WTC11 (cell line): ENCODE results near the gene DDX10. TPM values are rescaled to one million over a fixed set of nuclear protein-coding genes. Genes with fewer than 3 reads are reported as not detected.

Experiments
- ATAC-seq: fragments of 200-7000 bp; cut with Tn5 transposase; 2 replicates; pipeline ENCODE4 v1.10.0; 2021; ENCODE audit warnings: mild to moderate bottlenecking, moderate library complexity
- CTCF ChIA-PET: fragments of 300-600 bp; sonication (Branson Sonifier 250); formaldehyde crosslinking; loops from one replicate; lab custom pipeline; 2021; ENCODE audit warnings: antibody characterized with exemption; lab: Charles Lee
- POLR2A ChIA-PET: fragments of 350-600 bp; sonication (Branson Sonifier 250); formaldehyde crosslinking; loops from one replicate; lab custom pipeline; 2021; ENCODE audit warnings: antibody characterized with exemption; lab: Charles Lee
- DNase-seq: peaks from one replicate; pipeline ENCODE4 v3.0.0; 2021; ENCODE audit warnings: low spot score
- H3K27ac Mint-ChIP-seq: 2 replicates; pipeline ENCODE4 v1.8.0; 2021; ENCODE audit warnings: mixed read lengths
- H3K27me3 Mint-ChIP-seq: 2 replicates; pipeline ENCODE4 v1.8.0; 2021; ENCODE audit warnings: low read depth, mild to moderate bottlenecking, moderate library complexity, mixed read lengths
- H3K36me3 Mint-ChIP-seq: 2 replicates; pipeline ENCODE4 v1.8.0; 2021; ENCODE audit warnings: mixed read lengths
- H3K4me1 Mint-ChIP-seq: 2 replicates; pipeline ENCODE4 v1.8.0; 2022; ENCODE audit warnings: mixed read lengths
- H3K4me3 Mint-ChIP-seq: 2 replicates; pipeline ENCODE4 v1.8.0; 2021; ENCODE audit warnings: mild to moderate bottlenecking, moderate library complexity, mixed read lengths
- H3K9me3 Mint-ChIP-seq: 2 replicates; pipeline ENCODE4 v1.8.0; 2021; ENCODE audit warnings: mixed read lengths
- FOXK1 ChIP-seq: sonication (generic); formaldehyde crosslinking; IDR thresholded peaks from 2 replicates; pipeline ENCODE4 v1.8.0; 2022; ENCODE audit warnings: mild to moderate bottlenecking, moderate library complexity, missing genetic modification reagents
- GTF2I ChIP-seq: fragments of 250-450 bp; sonication (Bioruptor Pico); conservative IDR thresholded peaks from 2 replicates; pipeline ENCODE4 v1.4.0; 2021; ENCODE audit warnings: mild to moderate bottlenecking
- JUN ChIP-seq: sonication (generic); formaldehyde crosslinking; IDR thresholded peaks from 2 replicates; pipeline ENCODE4 v1.8.0; 2023; ENCODE audit warnings: mild to moderate bottlenecking, missing genetic modification reagents
- NR3C1 ChIP-seq: sonication (generic); formaldehyde crosslinking; conservative IDR thresholded peaks from 2 replicates; pipeline ENCODE4 v1.8.1; 2023; ENCODE audit warnings: low read depth, mild to moderate bottlenecking, missing genetic modification reagents
- SMAD3 ChIP-seq: sonication (generic); formaldehyde crosslinking; IDR thresholded peaks from 2 replicates; pipeline ENCODE4 v1.8.0; 2022; ENCODE audit warnings: missing genetic modification reagents, mild to moderate bottlenecking, borderline replicate concordance
- TCF7 ChIP-seq: sonication (generic); formaldehyde crosslinking; IDR thresholded peaks from 2 replicates; pipeline ENCODE4 v1.8.0; 2022; ENCODE audit warnings: mild to moderate bottlenecking, low read depth, missing genetic modification reagents, moderate library complexity
- TEAD4 ChIP-seq: sonication (generic); formaldehyde crosslinking; IDR thresholded peaks from 2 replicates; pipeline ENCODE4 v1.8.0; 2022; ENCODE audit warnings: mild to moderate bottlenecking, missing genetic modification reagents
- ZNF121 ChIP-seq: sonication (generic); formaldehyde crosslinking; IDR thresholded peaks from 2 replicates; pipeline ENCODE4 v1.8.0; 2023; ENCODE audit warnings: missing genetic modification reagents
- ZNF219 ChIP-seq: sonication (generic); formaldehyde crosslinking; IDR thresholded peaks from 2 replicates; pipeline ENCODE4 v1.8.0; 2023; ENCODE audit warnings: missing genetic modification reagents, mild to moderate bottlenecking, borderline replicate concordance
- ZNF317 ChIP-seq: sonication (generic); formaldehyde crosslinking; IDR thresholded peaks from 2 replicates; pipeline ENCODE4 v1.8.1; 2023; ENCODE audit warnings: low read depth, mild to moderate bottlenecking, moderate library complexity, missing genetic modification reagents, borderline replicate concordance
- ZNF423 ChIP-seq: fragments of 250-450 bp; sonication (Bioruptor Pico); IDR thresholded peaks from 2 replicates; pipeline ENCODE4 v2.1.2; 2022; ENCODE audit warnings: mild to moderate bottlenecking, moderate library complexity
- total RNA-seq: library from RNA; stranded (reverse); gene quantifications from 3 replicates; pipeline ENCODE4 v1.2.3, GENCODE V29; 2021
- TF ChIP-seq, protein P1 (sequence below): sonication (generic); formaldehyde crosslinking; conservative IDR thresholded peaks from 2 replicates; pipeline ENCODE4 v1.8.1; 2023; ENCODE audit warnings: mild to moderate bottlenecking, low read depth, missing genetic modification reagents, moderate library complexity
- TF ChIP-seq, protein P2 (sequence below): sonication (generic); formaldehyde crosslinking; IDR thresholded peaks from 2 replicates; pipeline ENCODE4 v1.8.0; 2023; ENCODE audit warnings: missing genetic modification reagents, mild to moderate bottlenecking, borderline replicate concordance
- TF ChIP-seq, protein P3 (sequence below): sonication (generic); formaldehyde crosslinking; IDR thresholded peaks from 2 replicates; pipeline ENCODE4 v1.8.1; 2022; ENCODE audit warnings: mild to moderate bottlenecking, missing genetic modification reagents, moderate library complexity, borderline replicate concordance
- TF ChIP-seq, protein P4 (sequence below): fragments of 250-450 bp; sonication (Bioruptor Pico); IDR thresholded peaks from 2 replicates; pipeline ENCODE4 v1.9.0; 2021; ENCODE audit warnings: mild to moderate bottlenecking, borderline replicate concordance
- TF ChIP-seq, protein P5 (sequence below): fragments of 250-450 bp; sonication (Bioruptor Pico); IDR thresholded peaks from 2 replicates; pipeline ENCODE4 v1.9.0; 2021; ENCODE audit warnings: moderate library complexity, mild to moderate bottlenecking, inconsistent platforms, borderline replicate concordance
- TF ChIP-seq, protein P6 (sequence below): sonication (generic); formaldehyde crosslinking; IDR thresholded peaks from 2 replicates; pipeline ENCODE4 v1.8.1; 2023; ENCODE audit warnings: mild to moderate bottlenecking, missing genetic modification reagents, moderate library complexity
- TF ChIP-seq, protein P7 (sequence below): fragments of 250-450 bp; sonication (Bioruptor Pico); conservative IDR thresholded peaks from 2 replicates; pipeline ENCODE4 v1.9.0; 2021; ENCODE audit warnings: mild to moderate bottlenecking

The DDX10 gene
- total RNA-seq, 1 experiment from 2014 or later, result 56.8 TPM

DNA sequence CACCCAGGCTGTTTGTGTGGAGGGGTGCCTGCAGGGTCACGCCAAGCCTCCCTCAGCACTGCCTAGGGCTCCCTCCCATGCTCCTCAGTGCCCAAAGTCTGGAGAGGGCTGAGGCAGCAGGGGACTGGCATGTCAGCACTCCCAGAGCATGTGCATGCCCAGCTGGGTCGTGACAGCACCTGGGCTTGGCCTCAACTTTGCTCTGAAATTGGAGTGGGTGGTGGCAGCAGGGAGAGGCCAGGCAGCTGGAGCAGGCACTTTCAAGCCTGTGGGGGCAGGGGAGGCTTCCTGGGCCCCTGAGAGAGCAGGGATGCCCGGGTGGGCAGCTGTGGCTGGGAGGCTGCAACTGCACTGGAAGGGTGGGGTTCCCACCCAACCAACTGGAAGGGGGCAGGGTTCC, 35.6 kb upstream of the DDX10 start:
- DNase-seq, result no peak
- CTCF ChIA-PET, result no interaction called here
- Mint-ChIP-seq H3K27me3 (no peaks in the 10 kb centered on the region), H3K9me3 (peaks cover 23% of the 10 kb centered on the region), H3K27ac (no peak overlapping the region), H3K4me1 (peaks cover 14% of the 10 kb centered on the region), H3K4me3 (no peak overlapping the region), H3K36me3 (peaks cover 10% of the 10 kb centered on the region; the same call in 1 of the 2 replicates)
- POLR2A ChIA-PET, result no interaction called here
- no peak for TF ChIP-seq TEAD4 (CRISPR knock-in tag)
- no peak for TF ChIP-seq JUN (CRISPR knock-in tag)
- TF ChIP-seq, protein P1, sequence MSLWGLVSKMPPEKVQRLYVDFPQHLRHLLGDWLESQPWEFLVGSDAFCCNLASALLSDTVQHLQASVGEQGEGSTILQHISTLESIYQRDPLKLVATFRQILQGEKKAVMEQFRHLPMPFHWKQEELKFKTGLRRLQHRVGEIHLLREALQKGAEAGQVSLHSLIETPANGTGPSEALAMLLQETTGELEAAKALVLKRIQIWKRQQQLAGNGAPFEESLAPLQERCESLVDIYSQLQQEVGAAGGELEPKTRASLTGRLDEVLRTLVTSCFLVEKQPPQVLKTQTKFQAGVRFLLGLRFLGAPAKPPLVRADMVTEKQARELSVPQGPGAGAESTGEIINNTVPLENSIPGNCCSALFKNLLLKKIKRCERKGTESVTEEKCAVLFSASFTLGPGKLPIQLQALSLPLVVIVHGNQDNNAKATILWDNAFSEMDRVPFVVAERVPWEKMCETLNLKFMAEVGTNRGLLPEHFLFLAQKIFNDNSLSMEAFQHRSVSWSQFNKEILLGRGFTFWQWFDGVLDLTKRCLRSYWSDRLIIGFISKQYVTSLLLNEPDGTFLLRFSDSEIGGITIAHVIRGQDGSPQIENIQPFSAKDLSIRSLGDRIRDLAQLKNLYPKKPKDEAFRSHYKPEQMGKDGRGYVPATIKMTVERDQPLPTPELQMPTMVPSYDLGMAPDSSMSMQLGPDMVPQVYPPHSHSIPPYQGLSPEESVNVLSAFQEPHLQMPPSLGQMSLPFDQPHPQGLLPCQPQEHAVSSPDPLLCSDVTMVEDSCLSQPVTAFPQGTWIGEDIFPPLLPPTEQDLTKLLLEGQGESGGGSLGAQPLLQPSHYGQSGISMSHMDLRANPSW (CRISPR knock-in tag), result no peak
- no peak for TF ChIP-seq ZNF317 (CRISPR knock-in tag)
- no peak for TF ChIP-seq GTF2I (CRISPR knock-in tag)
- TF ChIP-seq, protein P2, sequence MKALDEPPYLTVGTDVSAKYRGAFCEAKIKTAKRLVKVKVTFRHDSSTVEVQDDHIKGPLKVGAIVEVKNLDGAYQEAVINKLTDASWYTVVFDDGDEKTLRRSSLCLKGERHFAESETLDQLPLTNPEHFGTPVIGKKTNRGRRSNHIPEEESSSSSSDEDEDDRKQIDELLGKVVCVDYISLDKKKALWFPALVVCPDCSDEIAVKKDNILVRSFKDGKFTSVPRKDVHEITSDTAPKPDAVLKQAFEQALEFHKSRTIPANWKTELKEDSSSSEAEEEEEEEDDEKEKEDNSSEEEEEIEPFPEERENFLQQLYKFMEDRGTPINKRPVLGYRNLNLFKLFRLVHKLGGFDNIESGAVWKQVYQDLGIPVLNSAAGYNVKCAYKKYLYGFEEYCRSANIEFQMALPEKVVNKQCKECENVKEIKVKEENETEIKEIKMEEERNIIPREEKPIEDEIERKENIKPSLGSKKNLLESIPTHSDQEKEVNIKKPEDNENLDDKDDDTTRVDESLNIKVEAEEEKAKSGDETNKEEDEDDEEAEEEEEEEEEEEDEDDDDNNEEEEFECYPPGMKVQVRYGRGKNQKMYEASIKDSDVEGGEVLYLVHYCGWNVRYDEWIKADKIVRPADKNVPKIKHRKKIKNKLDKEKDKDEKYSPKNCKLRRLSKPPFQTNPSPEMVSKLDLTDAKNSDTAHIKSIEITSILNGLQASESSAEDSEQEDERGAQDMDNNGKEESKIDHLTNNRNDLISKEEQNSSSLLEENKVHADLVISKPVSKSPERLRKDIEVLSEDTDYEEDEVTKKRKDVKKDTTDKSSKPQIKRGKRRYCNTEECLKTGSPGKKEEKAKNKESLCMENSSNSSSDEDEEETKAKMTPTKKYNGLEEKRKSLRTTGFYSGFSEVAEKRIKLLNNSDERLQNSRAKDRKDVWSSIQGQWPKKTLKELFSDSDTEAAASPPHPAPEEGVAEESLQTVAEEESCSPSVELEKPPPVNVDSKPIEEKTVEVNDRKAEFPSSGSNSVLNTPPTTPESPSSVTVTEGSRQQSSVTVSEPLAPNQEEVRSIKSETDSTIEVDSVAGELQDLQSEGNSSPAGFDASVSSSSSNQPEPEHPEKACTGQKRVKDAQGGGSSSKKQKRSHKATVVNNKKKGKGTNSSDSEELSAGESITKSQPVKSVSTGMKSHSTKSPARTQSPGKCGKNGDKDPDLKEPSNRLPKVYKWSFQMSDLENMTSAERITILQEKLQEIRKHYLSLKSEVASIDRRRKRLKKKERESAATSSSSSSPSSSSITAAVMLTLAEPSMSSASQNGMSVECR (CRISPR knock-in tag), result no peak
- no peak for TF ChIP-seq ZNF121 (CRISPR knock-in tag)
- TF ChIP-seq, protein P3, sequence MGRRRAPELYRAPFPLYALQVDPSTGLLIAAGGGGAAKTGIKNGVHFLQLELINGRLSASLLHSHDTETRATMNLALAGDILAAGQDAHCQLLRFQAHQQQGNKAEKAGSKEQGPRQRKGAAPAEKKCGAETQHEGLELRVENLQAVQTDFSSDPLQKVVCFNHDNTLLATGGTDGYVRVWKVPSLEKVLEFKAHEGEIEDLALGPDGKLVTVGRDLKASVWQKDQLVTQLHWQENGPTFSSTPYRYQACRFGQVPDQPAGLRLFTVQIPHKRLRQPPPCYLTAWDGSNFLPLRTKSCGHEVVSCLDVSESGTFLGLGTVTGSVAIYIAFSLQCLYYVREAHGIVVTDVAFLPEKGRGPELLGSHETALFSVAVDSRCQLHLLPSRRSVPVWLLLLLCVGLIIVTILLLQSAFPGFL (CRISPR knock-in tag), result no peak
- TF ChIP-seq, protein P4, sequence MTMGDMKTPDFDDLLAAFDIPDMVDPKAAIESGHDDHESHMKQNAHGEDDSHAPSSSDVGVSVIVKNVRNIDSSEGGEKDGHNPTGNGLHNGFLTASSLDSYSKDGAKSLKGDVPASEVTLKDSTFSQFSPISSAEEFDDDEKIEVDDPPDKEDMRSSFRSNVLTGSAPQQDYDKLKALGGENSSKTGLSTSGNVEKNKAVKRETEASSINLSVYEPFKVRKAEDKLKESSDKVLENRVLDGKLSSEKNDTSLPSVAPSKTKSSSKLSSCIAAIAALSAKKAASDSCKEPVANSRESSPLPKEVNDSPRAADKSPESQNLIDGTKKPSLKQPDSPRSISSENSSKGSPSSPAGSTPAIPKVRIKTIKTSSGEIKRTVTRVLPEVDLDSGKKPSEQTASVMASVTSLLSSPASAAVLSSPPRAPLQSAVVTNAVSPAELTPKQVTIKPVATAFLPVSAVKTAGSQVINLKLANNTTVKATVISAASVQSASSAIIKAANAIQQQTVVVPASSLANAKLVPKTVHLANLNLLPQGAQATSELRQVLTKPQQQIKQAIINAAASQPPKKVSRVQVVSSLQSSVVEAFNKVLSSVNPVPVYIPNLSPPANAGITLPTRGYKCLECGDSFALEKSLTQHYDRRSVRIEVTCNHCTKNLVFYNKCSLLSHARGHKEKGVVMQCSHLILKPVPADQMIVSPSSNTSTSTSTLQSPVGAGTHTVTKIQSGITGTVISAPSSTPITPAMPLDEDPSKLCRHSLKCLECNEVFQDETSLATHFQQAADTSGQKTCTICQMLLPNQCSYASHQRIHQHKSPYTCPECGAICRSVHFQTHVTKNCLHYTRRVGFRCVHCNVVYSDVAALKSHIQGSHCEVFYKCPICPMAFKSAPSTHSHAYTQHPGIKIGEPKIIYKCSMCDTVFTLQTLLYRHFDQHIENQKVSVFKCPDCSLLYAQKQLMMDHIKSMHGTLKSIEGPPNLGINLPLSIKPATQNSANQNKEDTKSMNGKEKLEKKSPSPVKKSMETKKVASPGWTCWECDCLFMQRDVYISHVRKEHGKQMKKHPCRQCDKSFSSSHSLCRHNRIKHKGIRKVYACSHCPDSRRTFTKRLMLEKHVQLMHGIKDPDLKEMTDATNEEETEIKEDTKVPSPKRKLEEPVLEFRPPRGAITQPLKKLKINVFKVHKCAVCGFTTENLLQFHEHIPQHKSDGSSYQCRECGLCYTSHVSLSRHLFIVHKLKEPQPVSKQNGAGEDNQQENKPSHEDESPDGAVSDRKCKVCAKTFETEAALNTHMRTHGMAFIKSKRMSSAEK (CRISPR knock-in tag), result no peak
- TF ChIP-seq ZNF219, result no peak
- TF ChIP-seq, protein P5, sequence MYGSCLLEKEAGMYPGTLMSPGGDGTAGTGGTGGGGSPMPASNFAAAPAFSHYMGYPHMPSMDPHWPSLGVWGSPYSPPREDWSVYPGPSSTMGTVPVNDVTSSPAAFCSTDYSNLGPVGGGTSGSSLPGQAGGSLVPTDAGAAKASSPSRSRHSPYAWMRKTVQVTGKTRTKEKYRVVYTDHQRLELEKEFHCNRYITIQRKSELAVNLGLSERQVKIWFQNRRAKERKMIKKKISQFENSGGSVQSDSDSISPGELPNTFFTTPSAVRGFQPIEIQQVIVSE (CRISPR knock-in tag), result no peak
- no peak for TF ChIP-seq NR3C1 (CRISPR knock-in tag)
- TF ChIP-seq SMAD3 (CRISPR knock-in tag), result no peak
- TF ChIP-seq FOXK1 (CRISPR knock-in tag), result no peak
- no peak for TF ChIP-seq ZNF423 (CRISPR knock-in tag)
- no peak for TF ChIP-seq TCF7
- TF ChIP-seq, protein P6, sequence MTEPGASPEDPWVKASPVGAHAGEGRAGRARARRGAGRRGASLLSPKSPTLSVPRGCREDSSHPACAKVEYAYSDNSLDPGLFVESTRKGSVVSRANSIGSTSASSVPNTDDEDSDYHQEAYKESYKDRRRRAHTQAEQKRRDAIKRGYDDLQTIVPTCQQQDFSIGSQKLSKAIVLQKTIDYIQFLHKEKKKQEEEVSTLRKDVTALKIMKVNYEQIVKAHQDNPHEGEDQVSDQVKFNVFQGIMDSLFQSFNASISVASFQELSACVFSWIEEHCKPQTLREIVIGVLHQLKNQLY, result no peak
- TF ChIP-seq, protein P7, sequence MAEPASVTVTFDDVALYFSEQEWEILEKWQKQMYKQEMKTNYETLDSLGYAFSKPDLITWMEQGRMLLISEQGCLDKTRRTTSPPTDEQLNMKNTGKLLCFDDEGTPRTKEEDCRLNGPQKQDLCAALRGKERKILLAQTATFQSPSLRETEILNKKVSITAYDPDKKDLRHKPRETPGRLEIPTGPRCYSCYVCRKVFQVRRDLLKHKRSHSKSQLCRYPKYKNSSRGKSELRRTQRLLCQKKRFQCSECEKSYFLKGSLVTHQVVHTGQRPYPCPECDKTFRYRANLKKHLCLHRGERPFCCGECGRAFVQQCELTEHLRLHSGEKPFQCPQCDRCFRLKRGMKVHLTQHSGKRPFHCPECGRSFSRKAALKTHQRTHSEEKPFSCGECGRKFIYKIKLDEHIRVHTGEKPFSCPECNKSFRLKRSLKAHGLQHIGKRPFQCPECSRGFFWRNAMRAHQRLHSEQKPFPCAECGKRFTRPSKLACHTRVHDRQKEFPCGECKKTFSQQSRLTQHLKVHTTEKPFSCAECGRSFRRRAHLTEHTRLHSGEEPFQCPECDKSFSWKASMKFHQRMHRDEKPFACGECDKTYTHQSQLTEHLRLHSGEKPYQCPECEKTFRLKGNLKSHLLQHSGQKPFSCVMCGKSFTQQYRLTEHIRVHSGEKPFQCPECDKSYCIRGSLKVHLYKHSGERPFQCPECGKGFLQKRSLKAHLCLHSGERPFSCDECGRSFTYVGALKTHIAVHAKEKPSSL (CRISPR knock-in tag), result no peak
- no peak for ATAC-seq
